ENCODE results near the gene IRAK1BP1.

DNA sequence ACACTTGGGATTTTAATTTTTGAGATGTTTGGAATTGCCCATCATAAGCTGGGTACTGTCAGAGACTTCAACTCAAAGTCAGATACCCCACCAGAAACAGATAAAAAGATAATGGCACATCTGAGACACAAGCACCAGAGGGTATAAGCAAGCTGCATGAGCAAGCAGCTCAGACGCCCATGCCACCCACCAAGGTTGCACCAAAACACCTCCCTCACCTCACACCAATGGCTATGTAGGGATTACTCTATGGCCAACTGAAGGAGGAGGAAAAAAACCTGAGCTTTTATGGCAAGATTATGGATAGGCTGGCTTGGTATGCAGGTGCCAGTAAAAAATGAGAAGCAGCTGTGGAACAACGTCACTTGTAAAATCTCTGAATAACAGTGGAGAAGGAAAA, 3.8 kb upstream of the IRAK1BP1 start:
- TF ChIP-seq, protein P1, sequence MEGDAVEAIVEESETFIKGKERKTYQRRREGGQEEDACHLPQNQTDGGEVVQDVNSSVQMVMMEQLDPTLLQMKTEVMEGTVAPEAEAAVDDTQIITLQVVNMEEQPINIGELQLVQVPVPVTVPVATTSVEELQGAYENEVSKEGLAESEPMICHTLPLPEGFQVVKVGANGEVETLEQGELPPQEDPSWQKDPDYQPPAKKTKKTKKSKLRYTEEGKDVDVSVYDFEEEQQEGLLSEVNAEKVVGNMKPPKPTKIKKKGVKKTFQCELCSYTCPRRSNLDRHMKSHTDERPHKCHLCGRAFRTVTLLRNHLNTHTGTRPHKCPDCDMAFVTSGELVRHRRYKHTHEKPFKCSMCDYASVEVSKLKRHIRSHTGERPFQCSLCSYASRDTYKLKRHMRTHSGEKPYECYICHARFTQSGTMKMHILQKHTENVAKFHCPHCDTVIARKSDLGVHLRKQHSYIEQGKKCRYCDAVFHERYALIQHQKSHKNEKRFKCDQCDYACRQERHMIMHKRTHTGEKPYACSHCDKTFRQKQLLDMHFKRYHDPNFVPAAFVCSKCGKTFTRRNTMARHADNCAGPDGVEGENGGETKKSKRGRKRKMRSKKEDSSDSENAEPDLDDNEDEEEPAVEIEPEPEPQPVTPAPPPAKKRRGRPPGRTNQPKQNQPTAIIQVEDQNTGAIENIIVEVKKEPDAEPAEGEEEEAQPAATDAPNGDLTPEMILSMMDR (IDR thresholded peaks at IDR 0.05), result no peak
- TF ChIP-seq HMGA2 (CRISPR knock-in tag; IDR thresholded peaks at IDR 0.05) (no peak), NFYB (CRISPR knock-in tag; conservative IDR thresholded peaks at IDR 0.05; ENCODE audit: low read depth) (no peak), ZNF121 (CRISPR knock-in tag; IDR thresholded peaks at IDR 0.05) (no peak)
- TF ChIP-seq, protein P2, sequence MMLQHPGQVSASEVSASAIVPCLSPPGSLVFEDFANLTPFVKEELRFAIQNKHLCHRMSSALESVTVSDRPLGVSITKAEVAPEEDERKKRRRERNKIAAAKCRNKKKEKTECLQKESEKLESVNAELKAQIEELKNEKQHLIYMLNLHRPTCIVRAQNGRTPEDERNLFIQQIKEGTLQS (CRISPR knock-in tag; conservative IDR thresholded peaks at IDR 0.05), result no peak
- TF ChIP-seq, protein P3, sequence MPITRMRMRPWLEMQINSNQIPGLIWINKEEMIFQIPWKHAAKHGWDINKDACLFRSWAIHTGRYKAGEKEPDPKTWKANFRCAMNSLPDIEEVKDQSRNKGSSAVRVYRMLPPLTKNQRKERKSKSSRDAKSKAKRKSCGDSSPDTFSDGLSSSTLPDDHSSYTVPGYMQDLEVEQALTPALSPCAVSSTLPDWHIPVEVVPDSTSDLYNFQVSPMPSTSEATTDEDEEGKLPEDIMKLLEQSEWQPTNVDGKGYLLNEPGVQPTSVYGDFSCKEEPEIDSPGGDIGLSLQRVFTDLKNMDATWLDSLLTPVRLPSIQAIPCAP (CRISPR knock-in tag; IDR thresholded peaks at IDR 0.05), result no peak
